ENCODE measurements around the gene SLC39A13.

- no peak for TF ChIP-seq CTCF (IDR thresholded peaks at IDR 0.05)
- no peak for TF ChIP-seq POLR2AphosphoS5 (IDR thresholded peaks at IDR 0.05)
- no peak for TF ChIP-seq EP300 (IDR thresholded peaks at IDR 0.05)
Observed at GRCh38 chr11:47435687-47436086, 27.3 kb downstream of the SLC39A13 start.

Measured in gastroesophageal sphincter (tissue), 3 donors.